ENCODE results near the gene KLHL9.

KLHL9 gene

GRCh38 chr9:21317956-21318923 is 17.0 kb downstream of the KLHL9 start:
- no peak for DNase-seq (ENCODE audit: low spot score)

- no peak for DNase-seq (ENCODE audit: low spot score)
Measured at GRCh38 chr9:21316860-21317259, 18.3 kb downstream of the KLHL9 start.

- no peak for DNase-seq (ENCODE audit: low spot score)
Measured at GRCh38 chr9:21316032-21316842, 19.0 kb downstream of the KLHL9 start.

- no peak for DNase-seq (ENCODE audit: low spot score)
Measured at GRCh38 chr9:21314152-21314551, 21.1 kb downstream of the KLHL9 start.

GRCh38 chr9:21311889-21312288 is 23.3 kb downstream of the KLHL9 start:
- DNase-seq (ENCODE audit: low spot score), result no peak

GRCh38 chr9:21305213-21305612 is 30.0 kb downstream of the KLHL9 start, which contains the start of gene IFNA5:
Gene IFNA5 (minus strand): TSS chr9:21305313. CDS start chr9:21305256, 57 bp downstream.
- DNase-seq (ENCODE audit: low spot score), result no peak

GRCh38 chr9:21295992-21296391 is 39.2 kb downstream of the KLHL9 start:
- DNase-seq (ENCODE audit: low spot score), result no peak

- DNase-seq (ENCODE audit: low spot score), result no peak
Measured at GRCh38 chr9:21294904-21295538, 40.2 kb downstream of the KLHL9 start.

GRCh38 chr9:21294364-21294774 is 40.8 kb downstream of the KLHL9 start:
- no peak for DNase-seq (ENCODE audit: low spot score)

GRCh38 chr9:21289848-21290247 is 45.4 kb downstream of the KLHL9 start:
- no peak for DNase-seq (ENCODE audit: low spot score)

GRCh38 chr9:21287280-21287679 is 47.9 kb downstream of the KLHL9 start:
- DNase-seq (ENCODE audit: low spot score), result no peak

- DNase-seq (ENCODE audit: low spot score), result no peak
Measured at GRCh38 chr9:21286659-21287058, 48.5 kb downstream of the KLHL9 start.

- DNase-seq (ENCODE audit: low spot score), result no peak
Measured at GRCh38 chr9:21286099-21286498, 49.1 kb downstream of the KLHL9 start.

- DNase-seq (ENCODE audit: low spot score), result no peak
Measured at GRCh38 chr9:21281275-21281674, 53.9 kb downstream of the KLHL9 start.

All from HuH-7.5 (cell line).